ENCODE data around the gene CARS1.

GRCh38 chr11:2963761-2964160, 93.5 kb downstream of the CARS1 start:
- no peak for TF ChIP-seq POLR2A (IDR thresholded peaks at IDR 0.05)
- TF ChIP-seq CTCF (IDR thresholded peaks at IDR 0.05): no peak
- TF ChIP-seq EP300 (IDR thresholded peaks at IDR 0.05): no peak

All from tibial nerve (tissue), 4 donors.